Testis (tissue), 3 donors: ENCODE results near the gene INSM1. TPM values are rescaled to one million over a fixed set of nuclear protein-coding genes. Genes with fewer than 3 reads are reported as not detected.

Experiments
- DNase-seq: peaks from one replicate; pipeline ENCODE4 v3.0.0-alpha.2; 2019
- H3K27ac ChIP-seq, 2 donors: fragments of 200-600 bp; sonication (generic); one replicate each; pipeline ENCODE4 v1.5.1; 2019
- H3K27me3 ChIP-seq: fragments of 200-600 bp; sonication (generic); one replicate; pipeline ENCODE4 v1.5.1; 2019
- H3K36me3 ChIP-seq: fragments of 200-600 bp; sonication (generic); one replicate; pipeline ENCODE4 v1.5.1; 2017; ENCODE audit warnings: low read depth; ENCODE audit errors: missing control alignments
- H3K4me1 ChIP-seq: fragments of 200-600 bp; sonication (generic); one replicate; pipeline ENCODE4 v1.5.1; 2019
- H3K4me3 ChIP-seq, 2 donors: fragments of 200-600 bp; sonication (generic); one replicate each; pipeline ENCODE4 v1.5.1; 2017 to 2019
- H3K9me3 ChIP-seq: fragments of 200-600 bp; sonication (generic); one replicate; pipeline ENCODE4 v1.5.1; 2017
- CTCF ChIP-seq, 3 experiments: fragments of 450-650 bp in 2 of 3; fragments of 200-600 bp in 1 of 3; sonication (generic) in 1 of 3; IDR thresholded peaks; one replicate each; pipeline ENCODE4 v1.5.1; 2016 to 2019; ENCODE audit warnings: antibody characterized with exemption in 3 of 3, mild to moderate bottlenecking in 2 of 3, moderate library complexity in 1 of 3
- POLR2A ChIP-seq: fragments of 450-650 bp; IDR thresholded peaks from one replicate; pipeline ENCODE4 v1.6.1; 2017; ENCODE audit warnings: antibody characterized with exemption, mild to moderate bottlenecking, moderate library complexity
- WGBS, 2 donors: methylation state at CpG; one replicate each; pipeline ENCODE4 v1.1.5; 2018; 5-methylcytosine and 5-hydroxymethylcytosine counted together
- intact Hi-C: fragments of 100-400 bp; cut with DNase I; formaldehyde crosslinking; loops from one replicate; pipeline ENCODE4 v1.15.1; 2023; ENCODE audit warnings: low total_unique reads
- polyA plus RNA-seq: library from polyadenylated mRNA; stranded (reverse); fragments of 350-450 nt; fragmentation: Illumina TruSeq; extraction: RNeasy Lipid Tissue Mini Kit (QIAGEN cat#74804); gene quantifications from one replicate; pipeline ENCODE4 v1.2.3, GENCODE V29; 2014; ENCODE audit warnings: low read depth, low replicate concordance; ENCODE audit not compliant: insufficient read depth
- total RNA-seq, 2 donors: library from RNA; depleted of rRNA; stranded (reverse); fragments of >200 nt; gene quantifications; one replicate each; pipeline ENCODE4 v1.2.3, GENCODE V29; 2016

The INSM1 gene
- total and polyA plus RNA-seq, 3 donors from 2014 or later = 0.84 to 2.8 (median 2.7) TPM

- Histone ChIP-seq H3K27me3 (no peaks in the 10 kb centered on the region), H3K9me3 (no peaks in the 10 kb centered on the region), H3K4me3 (no peak overlapping the region), H3K4me1 (no peaks in the 10 kb centered on the region), H3K36me3 (no peaks in the 10 kb centered on the region), H3K27ac (no peak overlapping the region)
- intact Hi-C loops = no loop called here
- TF ChIP-seq POLR2A (no peak), CTCF (IDR thresholded peaks at IDR 0.05) (no peak)
- WGBS, 2 donors = 86% methylated on average over 3 of the region's 3 CpGs; no CpG with 5 or more reads in 1 of the 2 donors
- DNase-seq = no peak
These were observed 34.1 kb downstream of the INSM1 start for GRCh38 chr20:20401991-20402390.

DNA sequence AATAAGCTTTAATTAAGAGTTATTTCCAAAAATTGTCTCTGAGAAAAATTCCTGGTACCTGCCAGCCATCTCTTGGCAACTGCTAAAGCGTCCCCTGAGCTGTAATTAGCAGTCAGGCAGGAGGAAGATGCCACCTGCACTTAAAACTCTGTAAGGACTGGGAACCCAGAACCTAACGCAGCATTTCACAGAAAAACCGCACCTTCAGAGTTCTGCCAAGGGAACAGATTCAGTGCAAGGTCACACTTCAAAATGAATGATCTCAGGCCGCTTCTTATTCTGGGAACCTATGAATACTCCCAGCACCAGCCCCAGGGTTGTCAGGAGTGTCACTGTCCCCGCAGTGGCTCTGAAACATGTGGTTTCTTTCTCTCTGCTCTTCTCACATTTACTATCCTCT lies 36.7 kb downstream of the INSM1 start:
- WGBS, 2 donors = 87 to 94% methylated on average over 5 of the region's 5 CpGs
- TF ChIP-seq POLR2A = no peak
- no peak for TF ChIP-seq CTCF (IDR thresholded peaks at IDR 0.05)
- DNase-seq = no peak
- no peak overlapping the region for H3K4me3 ChIP-seq
- no peak overlapping the region for H3K27ac ChIP-seq
- H3K4me1 ChIP-seq = no peaks in the 10 kb centered on the region
- no peaks in the 10 kb centered on the region for H3K9me3 ChIP-seq
- no peaks in the 10 kb centered on the region for H3K27me3 ChIP-seq
- H3K36me3 ChIP-seq = no peaks in the 10 kb centered on the region
- intact Hi-C loops = no loop called here

- Histone ChIP-seq H3K27me3 (no peaks in the 10 kb centered on the region), H3K9me3 (no peaks in the 10 kb centered on the region), H3K36me3 (no peaks in the 10 kb centered on the region), H3K4me1 (no peaks in the 10 kb centered on the region), H3K27ac (no peak overlapping the region), H3K4me3 (no peak overlapping the region)
- no peak for DNase-seq
- intact Hi-C loops = no loop called here
- WGBS, 2 donors = 87 to 88% methylated on average over 10 of the region's 10 CpGs
- no peak for TF ChIP-seq CTCF (IDR thresholded peaks at IDR 0.05)
These were observed 37.7 kb downstream of the INSM1 start for GRCh38 chr20:20405623-20406022.

- 86 to 88% methylated on average over 2 of the region's 2 CpGs for WGBS, 2 donors
- H3K36me3 ChIP-seq = no peaks in the 10 kb centered on the region
- no peak for DNase-seq
- no peaks in the 10 kb centered on the region for H3K27me3 ChIP-seq
- no peak overlapping the region for H3K4me3 ChIP-seq
- no peaks in the 10 kb centered on the region for H3K4me1 ChIP-seq
- TF ChIP-seq POLR2A = no peak
- no peak overlapping the region for H3K27ac ChIP-seq
- intact Hi-C loops = no loop called here
- no peaks in the 10 kb centered on the region for H3K9me3 ChIP-seq
These were observed 38.4 kb downstream of the INSM1 start for GRCh38 chr20:20406306-20406705.

- no peak for DNase-seq
- TF ChIP-seq CTCF (IDR thresholded peaks at IDR 0.05) (peak in 2 of 3 experiments; percentile 9 to 11), POLR2A (no peak)
- intact Hi-C loops = no loop called here
- no peak overlapping the region for H3K4me3 ChIP-seq
- H3K4me1 ChIP-seq = no peaks in the 10 kb centered on the region
- 74 to 77% methylated on average over 6 of the region's 6 CpGs for WGBS, 2 donors
- no peak overlapping the region for H3K27ac ChIP-seq
- H3K9me3 ChIP-seq = no peaks in the 10 kb centered on the region
- no peaks in the 10 kb centered on the region for H3K36me3 ChIP-seq
- no peaks in the 10 kb centered on the region for H3K27me3 ChIP-seq
These were observed 40.2 kb downstream of the INSM1 start for GRCh38 chr20:20407891-20408805.
